Tibial nerve (tissue), 4 donors: Measurements from ENCODE around the gene GALNT18.

Experiments
- CTCF ChIP-seq, 5 experiments: fragments of 200-600 bp in 3 of 5; fragments of 450-650 bp in 2 of 5; sonication (generic) in 3 of 5; IDR thresholded peaks; one replicate each; pipeline ENCODE4 v1.5.1; 2016 to 2019; ENCODE audit warnings: antibody characterized with exemption in 5 of 5, mild to moderate bottlenecking in 3 of 5, moderate library complexity in 2 of 5
- EP300 ChIP-seq, 2 donors: sonication (generic); formaldehyde crosslinking; IDR thresholded peaks; one replicate each; pipeline ENCODE4 v1.6.1; 2017; ENCODE audit warnings: antibody characterized with exemption in 2 of 2, mild to moderate bottlenecking in 1 of 2
- POLR2A ChIP-seq, 2 donors: fragments of 450-650 bp; IDR thresholded peaks; one replicate each; pipeline ENCODE4 v1.6.1; 2017; ENCODE audit warnings: antibody characterized with exemption in 2 of 2, mild to moderate bottlenecking in 2 of 2, moderate library complexity in 2 of 2

GRCh38 chr11:11659567-11660362 is 38.0 kb upstream of the GALNT18 start:
- TF ChIP-seq CTCF (IDR thresholded peaks at IDR 0.05) (no peak), EP300 (IDR thresholded peaks at IDR 0.05) (no peak), POLR2A (IDR thresholded peaks at IDR 0.05) (no peak)
